ENCODE data around the gene SLC29A1.
"Not testable (repeated sequence)": the region's sequence is repeated elsewhere in the genome, so short reads cannot be mapped to it uniquely, and the experiment has no call there.

Gene SLC29A1

GRCh38 chr6:44229376-44230033 lies 6.1 kb downstream of the SLC29A1 start:
- ChIA-PET CTCF (interaction anchor here (0.6 kb wide), 1 partner anchor 52 kb away, joined by 3 read pairs; no protein-coding TSS in a partner anchor), POLR2A (ENCODE audit: low non-redundant PET) (no interaction called here)
- no peak for DNase-seq (ENCODE audit: low spot score)
- peak overlapping the region; percentile 90 for H3K27ac ChIP-seq
- TF ChIP-seq, protein P1, sequence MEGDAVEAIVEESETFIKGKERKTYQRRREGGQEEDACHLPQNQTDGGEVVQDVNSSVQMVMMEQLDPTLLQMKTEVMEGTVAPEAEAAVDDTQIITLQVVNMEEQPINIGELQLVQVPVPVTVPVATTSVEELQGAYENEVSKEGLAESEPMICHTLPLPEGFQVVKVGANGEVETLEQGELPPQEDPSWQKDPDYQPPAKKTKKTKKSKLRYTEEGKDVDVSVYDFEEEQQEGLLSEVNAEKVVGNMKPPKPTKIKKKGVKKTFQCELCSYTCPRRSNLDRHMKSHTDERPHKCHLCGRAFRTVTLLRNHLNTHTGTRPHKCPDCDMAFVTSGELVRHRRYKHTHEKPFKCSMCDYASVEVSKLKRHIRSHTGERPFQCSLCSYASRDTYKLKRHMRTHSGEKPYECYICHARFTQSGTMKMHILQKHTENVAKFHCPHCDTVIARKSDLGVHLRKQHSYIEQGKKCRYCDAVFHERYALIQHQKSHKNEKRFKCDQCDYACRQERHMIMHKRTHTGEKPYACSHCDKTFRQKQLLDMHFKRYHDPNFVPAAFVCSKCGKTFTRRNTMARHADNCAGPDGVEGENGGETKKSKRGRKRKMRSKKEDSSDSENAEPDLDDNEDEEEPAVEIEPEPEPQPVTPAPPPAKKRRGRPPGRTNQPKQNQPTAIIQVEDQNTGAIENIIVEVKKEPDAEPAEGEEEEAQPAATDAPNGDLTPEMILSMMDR (conservative IDR thresholded peaks at IDR 0.05; ENCODE audit: low read depth), result no peak

- TF ChIP-seq, protein P1 (conservative IDR thresholded peaks at IDR 0.05; ENCODE audit: low read depth), result no peak
- no peak for DNase-seq (ENCODE audit: low spot score)
- POLR2A ChIA-PET (ENCODE audit: low non-redundant PET), result no interaction called here
- peak overlapping the region; percentile 90 for H3K27ac ChIP-seq
- CTCF ChIA-PET, result interaction anchor here (0.6 kb wide), 2 partner anchors 30 to 52 kb away, joined by 3 read pairs; no protein-coding TSS in a partner anchor
Observed at GRCh38 chr6:44230034-44230675, 6.8 kb downstream of the SLC29A1 start.

DNA sequence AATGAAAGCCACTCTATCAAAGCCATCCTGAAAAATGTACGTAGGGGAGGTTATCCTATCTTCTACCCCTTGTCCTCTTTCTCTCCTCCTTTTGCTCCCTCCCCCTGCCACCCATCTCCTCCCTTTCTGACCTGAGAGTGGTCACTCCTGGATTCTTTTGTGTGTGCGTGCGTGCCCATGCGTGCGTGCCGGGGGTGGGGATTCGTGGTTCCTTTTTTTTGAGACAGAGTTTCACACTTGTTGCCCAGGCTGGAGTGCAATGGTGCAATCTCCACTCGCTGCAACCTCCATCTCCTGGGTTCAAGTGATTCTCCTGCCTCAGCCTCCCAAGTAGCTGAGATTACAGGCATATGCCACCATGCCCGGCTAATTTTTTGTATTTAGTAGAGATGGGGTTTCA lies 8.0 kb downstream of the SLC29A1 start:
- DNase-seq (ENCODE audit: low spot score); CTCF ChIA-PET; POLR2A ChIA-PET (ENCODE audit: low non-redundant PET): not testable (repeated sequence)
- peak overlapping the region; percentile 90 for H3K27ac ChIP-seq

GRCh38 chr6:44232676-44233566 lies 9.5 kb downstream of the SLC29A1 start:
- TF ChIP-seq, protein P1 (conservative IDR thresholded peaks at IDR 0.05; ENCODE audit: low read depth), result no peak
- DNase-seq (ENCODE audit: low spot score), result no peak
- POLR2A ChIA-PET (ENCODE audit: low non-redundant PET), result no interaction called here
- CTCF ChIA-PET, result interaction anchor here (0.8 to 1.9 kb wide), 2 partner anchors 9 to 11 kb away, joined by 4 to 11 read pairs; partner anchors contain the start of gene SLC29A1
- H3K27ac ChIP-seq, result peak overlapping the region; percentile 90

DNA sequence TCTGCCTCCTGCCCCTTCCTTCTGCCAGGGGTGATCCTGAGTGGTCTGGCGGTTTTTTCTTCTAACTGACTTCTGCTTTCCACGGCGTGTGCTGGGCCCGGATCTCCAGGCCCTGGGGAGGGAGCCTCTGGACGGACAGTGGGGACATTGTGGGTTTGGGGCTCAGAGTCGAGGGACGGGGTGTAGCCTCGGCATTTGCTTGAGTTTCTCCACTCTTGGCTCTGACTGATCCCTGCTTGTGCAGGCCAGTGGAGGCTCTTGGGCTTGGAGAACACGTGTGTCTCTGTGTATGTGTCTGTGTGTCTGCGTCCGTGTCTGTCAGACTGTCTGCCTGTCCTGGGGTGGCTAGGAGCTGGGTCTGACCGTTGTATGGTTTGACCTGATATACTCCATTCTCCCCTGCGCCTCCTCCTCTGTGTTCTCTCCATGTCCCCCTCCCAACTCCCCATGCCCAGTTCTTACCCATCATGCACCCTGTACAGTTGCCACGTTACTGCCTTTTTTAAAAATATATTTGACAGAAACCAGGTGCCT lies 10.2 kb downstream of the SLC29A1 start:
- ChIA-PET POLR2A (ENCODE audit: low non-redundant PET) (no interaction called here), CTCF (interaction anchor here (0.7 to 1.9 kb wide), 4 partner anchors 10 to 137 kb away, joined by 3 to 11 read pairs (median 4); partner anchors contain the start of gene SLC29A1)
- H3K27ac ChIP-seq, result peak overlapping the region; percentile 90
- TF ChIP-seq, protein P1 (conservative IDR thresholded peaks at IDR 0.05; ENCODE audit: low read depth), result no peak
- no peak for DNase-seq (ENCODE audit: low spot score)

DNA sequence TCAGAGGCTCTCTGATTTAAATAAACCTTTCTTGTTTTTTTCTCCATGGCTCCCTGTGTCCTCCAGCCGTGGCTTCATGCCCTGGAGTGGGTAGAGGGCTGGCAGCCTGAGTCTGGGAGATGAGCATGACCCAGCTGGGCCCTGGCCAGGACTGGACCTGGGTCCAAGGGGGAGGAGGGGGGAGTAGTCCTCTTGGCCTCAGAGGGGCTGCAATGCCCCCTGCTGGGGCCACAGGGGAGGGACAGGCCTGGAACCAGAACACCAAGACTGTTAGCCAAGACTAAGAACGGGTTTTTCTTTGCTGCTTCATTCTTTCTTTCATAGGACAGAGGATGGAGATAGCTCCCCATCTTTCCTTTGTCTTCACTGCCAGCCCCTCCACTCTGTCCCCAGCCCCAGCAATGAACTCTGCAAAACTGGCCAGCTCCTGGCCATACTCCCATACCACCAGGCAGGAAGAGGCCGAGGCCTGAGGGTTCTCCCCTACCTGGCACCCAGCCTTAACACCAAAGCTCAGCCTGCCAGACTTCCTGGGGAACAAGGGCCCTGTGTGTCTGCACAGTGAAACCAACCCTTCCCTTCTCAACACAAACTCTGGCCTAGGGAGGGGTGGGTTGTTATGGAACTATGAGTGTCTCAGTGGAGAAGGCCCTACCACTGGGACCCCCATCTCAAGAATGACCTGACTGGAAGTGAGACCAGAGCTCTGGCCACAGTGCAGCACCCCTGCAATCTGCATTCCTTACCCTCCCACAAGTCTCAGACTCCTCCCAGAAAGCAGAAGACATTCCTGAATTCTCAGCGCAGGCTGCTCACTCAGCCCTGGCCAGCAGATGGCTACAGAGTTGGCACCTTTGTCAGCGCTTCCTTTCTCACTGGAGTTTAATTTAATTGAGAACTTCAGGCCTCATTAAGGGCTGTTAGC lies 11.0 kb downstream of the SLC29A1 start:
- H3K27ac ChIP-seq, result peak overlapping the region; percentile 90
- CTCF ChIA-PET, result interaction anchor here (0.5 to 1.9 kb wide), 12 partner anchors 11 to 1357 kb away, joined by 3 to 11 read pairs (median 4); partner anchors contain the start of genes HSP90AB1 and SLC29A1
- TF ChIP-seq, protein P1 (conservative IDR thresholded peaks at IDR 0.05; ENCODE audit: low read depth), result peak; percentile 54

More for the DNA sequence above, 11.0 kb downstream of the SLC29A1 start:
- POLR2A ChIA-PET (ENCODE audit: low non-redundant PET), result no interaction called here
- no peak for DNase-seq (ENCODE audit: low spot score)

Measured in RWPE1 (cell line).